GM12878 (cell line): ENCODE measurements around the gene IFNL3. TPM values are rescaled to one million over a fixed set of nuclear protein-coding genes. Genes with fewer than 3 reads are reported as not detected.
"Not testable (repeated sequence)": the region's sequence is repeated elsewhere in the genome, so short reads cannot be mapped to it uniquely, and the experiment has no call there.

Source experiments
- ATAC-seq: fragments of 200-7000 bp; cut with Tn5 transposase; 3 replicates; pipeline ENCODE4 v1.9.1; 2020; ENCODE audit warnings: mild to moderate bottlenecking, moderate library complexity
- BruUV-seq: library from RNA; stranded (reverse); fragments of 400-500 nt; replicated peaks from 2 replicates; lab custom pipeline; 2021; lab: Mats Ljungman, UMichigan
- CTCF ChIA-PET: fragments of 300-600 bp; sonication (Branson Sonifier 250); formaldehyde crosslinking; extraction: SDS; loops from one replicate; lab custom pipeline; 2021; ENCODE audit warnings: inconsistent platforms; lab: Yijun Ruan, JAX
- POLR2A ChIA-PET: fragments of 350-600 bp; formaldehyde crosslinking; extraction: SDS; loops from one replicate; lab custom pipeline; 2021; ENCODE audit warnings: inconsistent platforms; lab: Charles Lee
- RAD21 ChIA-PET: fragments of 300-600 bp; sonication (Branson Sonifier 250); formaldehyde crosslinking; loops from one replicate; lab custom pipeline; 2023; ENCODE audit warnings: antibody characterized with exemption; ENCODE audit not compliant: unreplicated experiment; lab: Charles Lee
- SMC1A ChIA-PET: fragments of 300-600 bp; sonication (Branson Sonifier 250); formaldehyde crosslinking; loops from one replicate; lab custom pipeline; 2023; ENCODE audit not compliant: unreplicated experiment, uncharacterized antibody; lab: Charles Lee
- DNase-seq: peaks from one replicate; pipeline ENCODE4 v3.0.0-alpha.2; 2011; ENCODE audit warnings: low read depth, low spot score
- FAIRE-seq: peaks from 3 replicates; lab custom pipeline; 2011; peaks lifted over from hg19 to GRCh38; lab: Jason Lieb, UNC
- H2AFZ ChIP-seq: 2 replicates; pipeline ENCODE4 v1.6.0; 2011; ENCODE audit warnings: low read depth, low read length, control low read depth; ENCODE audit not compliant: control insufficient read depth
- H3K27ac ChIP-seq: 2 replicates; pipeline ENCODE4 v1.5.1; 2011; ENCODE audit warnings: control low read depth; ENCODE audit not compliant: control insufficient read depth, insufficient read depth
- H3K27me3 ChIP-seq, 2 experiments: replicated peaks in 1 of 2; 2 replicates each; pipeline versions ENCODE4 v1.6.0 to v1.6.1; 2011; ENCODE audit warnings: low read length in 1 of 2; ENCODE audit not compliant: control insufficient read depth in 2 of 2, insufficient read depth in 2 of 2
- H3K36me3 ChIP-seq, 2 experiments: 2 replicates each; pipeline ENCODE4 v1.5.1; 2011; ENCODE audit warnings: low read length in 1 of 2; ENCODE audit not compliant: control insufficient read depth in 2 of 2, insufficient read depth in 2 of 2
- H3K4me1 ChIP-seq: 2 replicates; pipeline ENCODE4 v1.6.1; 2011; ENCODE audit warnings: mild to moderate bottlenecking, low read length, moderate library complexity, mixed read lengths; ENCODE audit not compliant: control insufficient read depth, insufficient read depth
- H3K4me2 ChIP-seq: 2 replicates; pipeline ENCODE4 v1.6.0; 2011; ENCODE audit warnings: control low read depth; ENCODE audit not compliant: control insufficient read depth, insufficient read depth
- H3K4me3 ChIP-seq: fragments of 200-600 bp; sonication (generic); 2 replicates; pipeline ENCODE4 v1.5.1; 2016
- H3K79me2 ChIP-seq: 2 replicates; pipeline ENCODE4 v1.6.0; 2011; ENCODE audit warnings: low read length; ENCODE audit not compliant: control insufficient read depth, insufficient read depth
- H3K9ac ChIP-seq: 2 replicates; pipeline ENCODE4 v1.8.0; 2011; ENCODE audit warnings: low read length, control low read depth, mixed read lengths; ENCODE audit not compliant: control insufficient read depth, insufficient read depth
- H3K9me3 ChIP-seq: replicated peaks from 3 replicates; pipeline ENCODE4 v1.5.1; 2011; ENCODE audit warnings: mild to moderate bottlenecking, low read length; ENCODE audit not compliant: control insufficient read depth, insufficient read depth
- H4K20me1 ChIP-seq: 2 replicates; pipeline ENCODE4 v1.6.0; 2011; ENCODE audit not compliant: control insufficient read depth, insufficient read depth
- ASH2L ChIP-seq: fragments of 300-600, 200-600 bp; sonication (generic); IDR thresholded peaks from 2 replicates; pipeline ENCODE4 v1.6.1; 2017; ENCODE audit warnings: low read depth, mild to moderate bottlenecking, borderline replicate concordance
- EP300 ChIP-seq, 2 experiments: fragments of 150-350 bp in 1 of 2; IDR thresholded peaks; 2 replicates each; pipeline ENCODE4 v1.6.1; 2011 to 2012; ENCODE audit warnings: low read depth in 2 of 2, low read length in 2 of 2, borderline replicate concordance in 1 of 2, improper control_type of control experiment in 1 of 2, inconsistent platforms in 1 of 2; ENCODE audit not compliant: control insufficient read depth in 1 of 2
- EZH2 ChIP-seq: IDR thresholded peaks from 2 replicates; pipeline ENCODE4 v1.6.1; 2012; ENCODE audit warnings: low read depth, mild to moderate bottlenecking, control low read depth, inconsistent platforms, low read length, borderline replicate concordance; ENCODE audit not compliant: control insufficient read depth
- NFYB ChIP-seq: IDR thresholded peaks from 2 replicates; pipeline ENCODE4 v1.6.1; 2011; ENCODE audit warnings: low read depth, mild to moderate bottlenecking, low read length, improper control_type of control experiment, moderate library complexity; ENCODE audit not compliant: insufficient read depth
- RAD51 ChIP-seq: fragments of 450-650 bp; IDR thresholded peaks from 2 replicates; pipeline ENCODE4 v1.6.1; 2016; ENCODE audit warnings: moderate library complexity, mild to moderate bottlenecking, inconsistent platforms
- SMC3 ChIP-seq: IDR thresholded peaks from 2 replicates; pipeline ENCODE4 v1.6.1; 2011; ENCODE audit warnings: low read length, improper control_type of control experiment, borderline replicate concordance
- SUZ12 ChIP-seq: fragments of 200-600 bp; sonication (generic); IDR thresholded peaks from one replicate; pipeline ENCODE4 v1.6.1; 2018; ENCODE audit warnings: antibody characterized with exemption, mild to moderate bottlenecking; ENCODE audit not compliant: unreplicated experiment
- YBX1 ChIP-seq: fragments of 450-650 bp; IDR thresholded peaks from 2 replicates; pipeline ENCODE4 v1.6.1; 2016; ENCODE audit warnings: antibody characterized with exemption
- whole genome bisulfite sequencing: methylation state at CpG from one replicate; pipeline ENCODE4 v1.1.6; 2016; ENCODE audit warnings: low lambda C conversion rate; ENCODE audit not compliant: insufficient replicate concordance, insufficient coverage; ENCODE audit errors: missing lambda C conversion rate; 5-methylcytosine and 5-hydroxymethylcytosine counted together
- in situ Hi-C: fragments of 300-500 bp; cut with MboI; formaldehyde crosslinking; loops from 9 replicates; pipeline ENCODE4 v1.14.3; 2018; ENCODE audit warnings: mixed read lengths
- intact Hi-C: fragments of 100-400 bp; cut with micrococcal nuclease; formaldehyde crosslinking; loops from one replicate; pipeline ENCODE4 v1.14.2; 2022; ENCODE audit not compliant: unreplicated experiment
- polyA plus RNA-seq, 11 experiments: library from polyadenylated mRNA; depleted of rRNA in 4 of 11; unstranded in 6 of 11; stranded (reverse) in 5 of 11; fragments of >200 nt; fragmentation: Nextera tagmentation in 4 of 11; fragmentation: Illumina TruSeq in 1 of 11; extraction: Ambion mirVana in 4 of 11; extraction: Trizol in 1 of 11; gene quantifications; 1 replicate in 1 of 11; 2 replicates in 10 of 11; pipeline versions ENCODE4 v1.2.1 to v1.2.3, GENCODE V29; 2011 to 2016; ENCODE audit warnings: inconsistent platforms in 2 of 11, missing spikeins in 2 of 11, low read depth in 1 of 11
- total RNA-seq, 4 experiments: library from RNA; depleted of rRNA in 3 of 4; stranded (reverse); fragments of >200 nt in 3 of 4; fragmentation: Illumina TruSeq in 1 of 4; extraction: Trizol in 1 of 4; gene quantifications; 2 replicates each; pipeline versions ENCODE4 v1.2.1 to v1.2.3, GENCODE V29; 2013 to 2021
- TF ChIP-seq, protein P1 (sequence below): fragments of 450-650 bp; IDR thresholded peaks from 2 replicates; pipeline ENCODE4 v1.6.1; 2017; ENCODE audit warnings: mild to moderate bottlenecking, low read depth, inconsistent platforms; ENCODE audit not compliant: poor library complexity, severe bottlenecking

Gene IFNL3
- total and polyA plus RNA-seq, 10 of the 15 experiments (the other 5 are each of a cell fraction or from before 2014, with no cell fraction given): not detected

DNA sequence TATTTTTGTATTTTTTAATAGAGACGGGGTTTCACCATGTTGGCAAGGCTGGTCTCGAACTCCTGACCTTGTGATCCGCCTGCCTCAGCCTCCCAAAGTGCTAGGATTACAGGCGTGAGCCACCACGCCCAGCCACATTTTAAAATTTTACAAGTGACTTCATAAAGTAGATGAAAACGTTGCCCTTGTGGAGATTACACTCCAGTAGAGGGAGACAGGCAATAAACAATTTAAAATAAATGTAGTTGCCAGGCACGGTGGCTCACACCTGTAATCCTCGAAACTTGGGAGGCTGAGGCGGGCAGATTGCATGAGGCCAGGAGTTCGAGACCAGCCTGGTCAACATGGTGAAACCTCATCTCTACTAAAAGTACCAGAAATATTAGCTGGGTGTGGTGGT lies 25.7 kb downstream of the IFNL3 start:
- H3K4me2 ChIP-seq, BruUV-seq, H3K27me3 ChIP-seq, H3K9ac ChIP-seq, H3K27ac ChIP-seq, DNase-seq, in situ Hi-C loops, FAIRE-seq, H3K4me1 ChIP-seq, intact Hi-C loops, H3K36me3 ChIP-seq, H3K4me3 ChIP-seq, H3K9me3 ChIP-seq, H2AFZ ChIP-seq, RAD21 ChIA-PET, ATAC-seq, H3K79me2 ChIP-seq, H4K20me1 ChIP-seq, POLR2A ChIA-PET: not testable (repeated sequence)
- ChIA-PET SMC1A (interaction anchor here (1.3 kb wide), 1 partner anchor 117 kb away, joined by 3 read pairs; the partner anchor contains the start of gene GMFG), CTCF (interaction anchor here (2.0 kb wide), 1 partner anchor 109 kb away, joined by 5 read pairs; no protein-coding TSS in a partner anchor)
- 25% methylated on average over 10 of the region's 10 CpGs for WGBS

DNA sequence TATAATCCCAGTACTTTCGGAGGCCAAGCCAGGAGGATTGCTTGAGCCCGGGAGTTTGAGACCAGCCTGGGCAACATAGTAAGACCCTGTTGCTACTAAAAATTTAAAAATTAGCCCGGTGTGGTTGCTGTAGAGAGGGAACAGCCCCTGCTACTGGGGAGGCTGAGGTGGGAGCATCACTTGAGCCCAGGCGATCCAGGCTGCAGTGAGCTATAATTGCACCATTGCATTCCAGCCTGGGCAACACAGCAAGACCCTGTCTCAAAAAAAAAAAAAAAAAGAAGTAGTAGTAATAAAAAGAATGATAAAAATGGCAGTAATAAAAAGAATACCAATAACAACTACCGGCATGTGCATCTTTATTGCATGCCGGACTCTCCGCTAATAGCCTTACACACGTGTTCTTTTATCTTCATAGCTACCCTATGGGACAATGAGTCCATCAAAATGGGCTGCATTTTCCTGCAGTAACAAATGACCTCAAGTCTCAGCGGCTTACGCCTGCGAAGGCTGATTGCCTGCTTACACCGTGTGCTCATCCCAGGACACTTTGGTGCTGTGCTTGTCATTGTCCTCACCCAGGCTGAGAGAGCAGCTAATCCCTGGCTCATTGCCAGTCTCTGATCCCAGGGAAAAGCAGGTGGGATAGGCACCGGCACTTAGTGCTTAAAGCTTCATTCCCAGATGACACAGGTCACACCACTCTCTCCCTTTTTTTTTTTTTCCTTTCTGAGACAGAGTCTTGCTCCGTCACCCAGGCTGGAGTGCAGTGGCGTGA lies 26.4 kb downstream of the IFNL3 start:
- in situ Hi-C loops (no loop called here), intact Hi-C loops (no loop called here)
- no peak for TF ChIP-seq NFYB
- TF ChIP-seq, protein P1, sequence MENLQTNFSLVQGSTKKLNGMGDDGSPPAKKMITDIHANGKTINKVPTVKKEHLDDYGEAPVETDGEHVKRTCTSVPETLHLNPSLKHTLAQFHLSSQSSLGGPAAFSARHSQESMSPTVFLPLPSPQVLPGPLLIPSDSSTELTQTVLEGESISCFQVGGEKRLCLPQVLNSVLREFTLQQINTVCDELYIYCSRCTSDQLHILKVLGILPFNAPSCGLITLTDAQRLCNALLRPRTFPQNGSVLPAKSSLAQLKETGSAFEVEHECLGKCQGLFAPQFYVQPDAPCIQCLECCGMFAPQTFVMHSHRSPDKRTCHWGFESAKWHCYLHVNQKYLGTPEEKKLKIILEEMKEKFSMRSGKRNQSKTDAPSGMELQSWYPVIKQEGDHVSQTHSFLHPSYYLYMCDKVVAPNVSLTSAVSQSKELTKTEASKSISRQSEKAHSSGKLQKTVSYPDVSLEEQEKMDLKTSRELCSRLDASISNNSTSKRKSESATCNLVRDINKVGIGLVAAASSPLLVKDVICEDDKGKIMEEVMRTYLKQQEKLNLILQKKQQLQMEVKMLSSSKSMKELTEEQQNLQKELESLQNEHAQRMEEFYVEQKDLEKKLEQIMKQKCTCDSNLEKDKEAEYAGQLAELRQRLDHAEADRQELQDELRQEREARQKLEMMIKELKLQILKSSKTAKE: no peak
- TF ChIP-seq EP300 (IDR thresholded peaks at IDR 0.05; ENCODE audit: borderline replicate concordance in 1 of 2, control insufficient read depth in 1 of 2, low read depth in 2 of 2, low read length in 2 of 2): no peak
- TF ChIP-seq ASH2L: no peak
- TF ChIP-seq SMC3: no peak
- no peak for TF ChIP-seq EZH2
- TF ChIP-seq RAD51: no peak
- no peak for TF ChIP-seq SUZ12
- no peak for TF ChIP-seq YBX1
- H3K4me3 ChIP-seq: no peak overlapping the region
- H3K27ac ChIP-seq: no peak overlapping the region
- DNase-seq (no peak), ATAC-seq (no peak), FAIRE-seq (no peak)
- no peaks in the 10 kb centered on the region for H4K20me1 ChIP-seq
- no peaks in the 10 kb centered on the region for H3K4me1 ChIP-seq
- ChIA-PET SMC1A (interaction anchor here (0.6 to 1.3 kb wide), 3 partner anchors 72 to 1600 kb away, joined by 3 read pairs; partner anchors contain the start of gene GMFG), CTCF (interaction anchor here (0.6 to 2.0 kb wide), 2 partner anchors 110 to 1371 kb away, joined by 3 to 5 read pairs; no protein-coding TSS in a partner anchor), RAD21 (no interaction called here), POLR2A (no interaction called here)
- H3K79me2 ChIP-seq: no peaks in the 10 kb centered on the region
- no peak overlapping the region for H2AFZ ChIP-seq
- H3K27me3 ChIP-seq: peaks cover 0 to 3% of the 10 kb centered on the region in 2 experiments; a peak in 2 of 4 replicates
- no peak overlapping the region for H3K9ac ChIP-seq
- no peaks in the 10 kb centered on the region for H3K36me3 ChIP-seq
- WGBS: 66% methylated on average over 14 of the region's 15 CpGs
- no TSS peak for BruUV-seq
- no peak overlapping the region for H3K4me2 ChIP-seq
- H3K9me3 ChIP-seq: no peaks in the 10 kb centered on the region; the same call in 2 of the 3 replicates
